NCI-H2107 (cell line): Measurements from ENCODE around the gene PARP14.
"Not testable (repeated sequence)": the region's sequence is repeated elsewhere in the genome, so short reads cannot be mapped to it uniquely, and the experiment has no call there.

Experiments
- DNase-seq: peaks from one replicate; lab custom pipeline; 2025; lab: John Stamatoyannopoulos, UW

The PARP14 gene

DNA sequence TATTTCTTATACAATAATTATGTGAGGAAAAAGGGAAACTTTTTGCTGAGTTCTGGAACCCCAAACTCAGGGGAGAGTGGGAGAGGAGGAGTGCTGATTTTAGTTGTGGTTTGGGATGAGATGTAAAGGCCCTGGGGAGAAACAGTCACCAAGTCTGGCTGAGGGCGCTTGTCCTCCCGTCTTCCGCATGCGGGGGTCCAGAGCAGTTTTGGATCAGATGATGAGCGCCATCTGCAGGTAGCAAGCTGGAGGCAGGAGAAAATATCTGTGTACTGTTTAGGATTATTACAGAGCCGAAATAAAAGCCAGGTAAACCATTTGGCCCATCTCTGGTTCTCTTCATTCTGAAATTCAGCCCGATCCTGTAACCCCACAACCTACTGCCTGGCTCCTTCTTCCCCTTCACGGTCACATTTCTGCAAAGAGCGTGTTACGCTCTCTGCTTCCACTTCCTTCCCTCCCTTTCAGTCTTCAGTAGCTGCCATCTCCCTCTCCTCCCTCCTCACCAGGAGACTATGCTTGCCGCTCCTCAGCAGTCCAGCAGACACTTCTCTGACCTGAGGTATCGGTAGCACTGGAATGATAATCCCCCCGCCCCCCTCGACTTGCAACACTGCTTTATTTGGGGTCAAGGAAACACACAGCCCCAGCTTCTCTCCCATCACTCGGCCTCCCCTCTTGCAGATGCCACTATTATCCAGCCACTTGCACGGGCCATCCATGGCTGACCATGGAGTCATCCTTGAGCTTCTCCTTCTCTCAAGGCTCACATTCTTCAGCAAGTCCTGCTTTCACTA, 1.4 kb upstream of the PARP14 start:
- peak; percentile 68 for DNase-seq

DNA sequence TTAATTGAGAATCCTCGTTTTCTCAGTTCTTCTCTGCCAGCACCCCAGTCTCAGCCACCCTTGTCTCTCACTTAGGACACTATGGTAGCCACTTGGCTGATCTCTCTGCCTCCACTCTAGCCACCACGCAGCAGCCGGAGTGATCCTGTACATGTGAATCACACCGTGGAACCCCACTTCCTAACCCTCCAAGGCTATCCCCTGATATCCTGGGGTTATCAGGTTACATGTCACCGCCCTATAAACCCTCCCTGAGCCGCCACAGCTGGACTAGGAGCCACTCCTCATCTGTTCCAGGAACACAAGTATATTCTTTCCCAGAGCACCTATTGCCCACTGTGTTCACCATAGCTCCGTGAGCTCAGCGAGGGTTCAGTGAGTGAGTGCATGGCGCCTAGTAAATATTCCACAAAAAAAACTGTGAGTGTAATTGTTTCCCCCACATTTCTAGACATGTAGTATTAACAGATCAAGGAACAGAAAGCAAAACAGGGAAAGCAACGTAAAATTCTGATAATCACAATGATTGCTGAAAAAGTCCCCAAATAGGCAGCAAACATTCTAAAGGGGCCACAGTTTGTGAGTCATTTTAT, 661 bp upstream of the PARP14 start:
- peak; percentile 34 for DNase-seq

DNA sequence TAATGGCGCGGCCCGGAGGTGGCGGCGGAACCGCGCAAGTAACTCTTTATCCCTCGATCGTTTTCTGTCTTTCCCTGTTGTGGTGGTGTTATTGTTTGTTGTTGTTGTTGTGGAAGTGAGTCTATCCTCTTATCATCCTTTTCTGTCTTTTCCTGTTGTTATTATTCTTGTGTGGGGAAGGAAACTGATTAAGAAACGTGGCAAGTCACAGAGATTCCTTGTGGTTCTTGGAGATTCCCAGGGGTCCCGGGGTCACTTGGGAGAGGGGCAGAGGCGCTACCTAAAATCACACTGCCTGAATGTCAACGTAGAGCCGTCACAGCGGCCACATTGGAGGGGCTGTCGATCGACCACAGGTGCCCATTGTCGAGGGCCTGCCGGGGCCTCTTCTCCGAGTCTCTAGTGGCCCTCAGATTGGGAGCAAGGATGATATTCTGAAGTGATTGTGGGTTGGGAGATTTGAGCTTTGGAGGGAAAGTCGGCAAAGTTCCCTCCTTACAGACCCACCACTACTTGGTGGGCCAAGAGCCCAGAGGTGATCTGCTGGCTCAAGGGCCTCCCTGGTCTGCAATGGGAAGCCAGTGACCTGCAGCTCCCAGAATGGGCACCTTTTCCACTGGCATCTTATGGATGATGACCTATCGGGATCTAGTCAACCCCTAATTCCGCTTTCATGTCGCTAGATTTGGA, 790 bp downstream of the PARP14 start:
- DNase-seq = no peak

DNA sequence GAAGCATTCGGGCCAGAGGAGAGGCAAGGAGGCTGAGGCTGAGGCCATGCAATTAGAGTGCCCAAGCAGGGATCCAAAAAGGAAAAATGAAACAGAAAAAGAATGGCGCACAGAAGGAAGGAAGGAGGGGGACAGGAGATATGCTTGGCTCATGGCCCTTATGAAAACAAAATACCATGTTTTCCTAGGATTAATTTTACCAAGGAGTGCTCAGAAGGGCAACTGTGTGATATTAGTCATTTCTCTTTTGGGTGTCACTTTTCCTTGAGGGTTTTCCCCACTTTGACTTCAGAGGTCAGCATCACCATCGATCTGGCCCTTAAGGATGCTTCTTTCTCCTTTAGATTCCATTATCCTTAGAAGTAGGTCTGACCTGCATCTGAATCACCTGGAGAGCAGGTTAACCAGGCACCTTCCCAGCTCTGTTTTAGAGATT, 1.4 kb downstream of the PARP14 start:
- no peak for DNase-seq

DNA sequence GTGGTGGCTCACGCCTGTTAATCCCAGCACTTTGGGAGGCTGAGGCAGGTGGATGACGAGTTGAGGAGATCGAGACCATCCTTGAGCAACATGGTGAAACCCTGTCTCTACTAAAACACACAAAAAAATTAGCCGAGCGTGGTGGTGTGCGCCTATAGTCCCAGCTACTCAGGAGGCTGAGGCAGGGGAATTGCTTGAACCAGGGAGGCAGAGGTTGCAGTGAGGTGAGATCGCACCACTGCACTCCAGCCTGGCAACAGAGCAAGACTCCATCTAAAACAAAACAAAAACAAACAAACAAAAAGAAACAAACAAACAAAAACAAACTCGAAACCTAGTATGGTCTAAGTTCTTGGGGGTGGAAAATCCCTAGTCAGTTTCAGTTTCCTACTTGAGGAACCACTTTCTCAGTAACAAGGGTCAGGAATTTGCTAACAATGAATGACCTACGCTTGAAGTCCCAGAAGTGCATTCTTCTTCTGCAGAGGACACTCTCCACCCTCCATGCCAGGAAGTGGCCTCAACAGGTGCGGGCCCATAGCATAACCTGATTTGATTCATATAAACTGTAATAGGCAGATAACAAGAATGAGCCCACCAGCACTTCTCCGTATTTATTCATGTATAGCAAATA, 2.3 kb downstream of the PARP14 start:
- not testable (repeated sequence) for DNase-seq

DNA sequence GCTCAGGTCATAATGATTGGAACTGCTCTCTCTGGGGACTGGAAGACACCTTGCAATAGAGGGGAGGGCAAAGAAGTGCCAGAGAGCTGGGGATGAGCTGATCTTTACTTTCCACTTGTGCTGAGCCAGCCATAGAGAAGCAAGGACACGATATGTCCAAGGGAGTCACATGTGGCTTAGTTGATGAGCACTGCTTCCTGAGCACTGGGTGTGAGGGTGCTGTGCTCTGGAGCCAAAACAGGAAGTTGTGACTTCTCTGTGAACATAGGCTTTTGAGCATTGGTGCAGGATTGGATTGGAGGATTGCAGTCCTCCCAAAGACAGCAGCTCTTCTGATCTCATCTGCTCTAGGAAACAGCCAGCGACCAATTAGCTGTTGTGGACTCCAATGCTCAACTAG, 6.7 kb downstream of the PARP14 start:
- no peak for DNase-seq

DNA sequence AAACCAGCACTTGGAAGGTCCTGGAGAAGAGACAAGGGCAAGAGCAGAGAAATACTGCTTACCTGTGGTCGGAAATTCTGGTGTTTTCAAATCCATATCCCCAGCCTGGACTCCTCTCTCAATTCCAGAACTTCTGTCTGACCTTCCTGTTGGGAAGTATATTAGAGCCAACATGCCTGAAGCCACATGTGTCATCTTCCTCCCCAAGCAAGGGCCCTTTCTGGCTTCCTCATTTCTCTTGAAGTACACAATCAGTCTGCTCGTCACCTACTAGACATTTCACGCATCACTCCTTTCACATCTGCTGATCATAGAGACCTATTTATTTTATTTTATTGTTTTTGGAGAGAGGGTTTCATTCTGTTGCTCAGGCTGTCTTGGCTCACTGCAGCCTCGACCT, 8.4 kb downstream of the PARP14 start:
- no peak for DNase-seq

DNA sequence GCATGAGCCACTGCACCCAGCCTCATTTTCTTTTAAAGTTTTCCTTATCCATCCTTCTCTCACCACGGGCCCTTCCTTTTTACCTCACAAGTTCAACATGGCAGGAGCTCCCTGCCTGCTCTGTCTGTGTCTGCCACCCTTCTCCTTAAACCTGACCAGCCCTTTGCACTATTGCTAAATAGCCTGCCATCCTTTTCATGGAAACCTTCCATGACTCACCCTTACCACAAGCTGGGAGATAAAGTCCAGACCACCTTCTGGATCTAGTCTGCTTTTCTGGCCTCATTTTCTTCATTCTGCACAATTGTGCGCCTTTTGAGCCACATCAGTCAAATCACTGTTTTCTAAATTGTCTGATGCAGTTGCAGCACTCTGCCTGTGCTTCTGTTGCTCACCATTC, 8.9 kb downstream of the PARP14 start:
- DNase-seq = no peak

DNA sequence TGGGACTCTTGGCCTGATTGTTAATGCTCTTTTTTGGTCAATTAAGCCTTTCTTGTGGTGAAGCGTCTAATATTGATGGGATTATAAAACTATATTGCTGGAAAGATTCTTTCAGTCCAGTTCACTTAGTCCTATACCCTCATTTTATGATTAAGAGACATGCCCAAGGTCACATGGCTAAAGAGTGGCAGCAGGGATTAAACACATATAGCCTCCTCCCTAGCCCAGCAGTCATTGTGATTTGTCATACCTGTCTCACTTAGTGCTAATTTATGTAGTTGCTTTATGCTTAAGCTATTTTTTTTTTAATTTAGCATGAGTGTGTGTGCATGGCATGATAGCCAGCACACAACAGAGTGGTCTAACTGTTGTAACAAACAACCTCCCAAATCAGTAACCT, 9.5 kb downstream of the PARP14 start:
- no peak for DNase-seq

DNA sequence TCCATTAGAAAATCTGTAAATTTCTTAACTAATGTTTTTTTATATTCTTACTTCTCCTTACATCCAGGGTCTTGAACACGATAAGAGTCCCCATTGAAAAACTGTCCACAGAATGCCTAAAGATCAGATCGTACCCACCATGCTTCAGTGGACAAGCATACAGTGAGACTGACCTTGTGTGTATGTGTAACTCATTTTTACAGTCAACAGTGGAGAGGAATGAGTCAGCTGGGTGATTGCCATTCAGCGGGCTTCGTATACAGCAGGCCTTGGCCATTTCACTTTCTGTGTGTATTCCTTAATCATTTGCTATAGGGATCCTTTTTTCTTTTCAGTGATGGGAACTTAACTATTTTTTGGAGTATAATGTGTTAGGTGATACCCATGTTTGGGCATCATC, 10.6 kb downstream of the PARP14 start:
- DNase-seq = no peak

DNA sequence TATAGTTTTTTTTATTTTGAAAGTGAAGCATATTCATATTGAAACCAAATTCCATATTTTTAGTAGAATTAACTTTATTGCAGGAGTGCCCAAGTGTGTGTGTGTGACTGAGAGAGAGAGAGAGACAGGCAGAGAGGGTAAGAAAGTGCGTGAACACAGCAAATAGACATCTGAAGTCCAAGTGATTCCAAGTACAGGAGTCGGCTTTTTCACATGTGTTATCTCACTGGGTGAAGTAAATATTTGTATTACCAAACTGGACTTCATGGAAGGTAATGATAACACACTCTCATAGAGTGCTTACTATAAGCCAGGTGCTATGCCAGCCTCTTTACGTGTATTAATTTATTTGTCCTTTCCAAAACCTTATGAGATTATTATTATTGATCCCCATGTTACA, 12.0 kb downstream of the PARP14 start:
- no peak for DNase-seq

DNA sequence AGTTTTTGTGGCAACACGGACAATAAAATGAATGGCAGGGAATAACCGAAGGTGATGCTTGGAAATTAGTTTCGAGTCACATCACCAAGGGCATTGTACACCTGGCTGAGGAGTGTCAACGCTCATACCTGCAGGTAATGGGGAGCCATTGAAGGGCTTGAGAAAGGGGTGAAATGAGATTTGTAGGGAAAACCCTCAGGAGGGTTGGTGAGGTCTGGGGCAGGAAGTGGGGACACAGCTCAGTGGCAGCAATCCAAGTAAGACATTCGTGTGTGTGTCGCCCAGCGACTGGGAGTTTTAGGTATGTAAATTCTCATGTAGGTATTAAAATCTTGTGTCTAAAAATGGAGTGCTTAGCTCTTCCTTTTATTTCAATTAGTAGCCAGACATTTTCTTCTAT, 14.3 kb downstream of the PARP14 start:
- no peak for DNase-seq

DNA sequence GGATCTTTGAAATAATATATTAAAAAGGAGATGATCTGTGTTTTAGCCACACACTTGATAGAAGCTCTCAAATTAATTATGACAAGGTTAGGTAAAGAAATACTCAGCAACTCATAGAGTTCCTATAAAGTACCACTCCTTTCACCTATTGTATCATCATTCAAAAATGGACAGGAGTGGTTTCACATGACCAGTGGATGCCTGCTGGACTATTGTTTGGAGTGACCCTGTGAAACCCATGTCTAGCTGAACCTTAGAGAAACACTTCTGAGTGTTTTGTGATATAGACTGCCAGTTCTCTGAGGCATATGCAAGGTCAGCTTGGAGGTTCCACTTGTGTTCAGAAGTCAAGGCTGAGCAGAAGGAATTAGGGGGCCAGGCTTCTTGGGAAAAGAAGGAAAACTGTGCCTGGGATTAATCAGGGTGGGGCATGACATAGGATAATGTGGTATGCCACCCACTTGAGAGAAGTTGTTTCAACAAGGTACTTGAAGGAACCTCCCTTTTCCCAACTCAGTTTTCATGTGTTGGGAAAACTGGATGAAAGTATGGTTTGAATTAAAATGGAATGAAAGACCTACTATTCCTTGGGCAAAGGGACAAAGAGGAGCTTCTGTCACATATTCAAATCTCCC, 15.4 kb downstream of the PARP14 start:
- no peak for DNase-seq

DNA sequence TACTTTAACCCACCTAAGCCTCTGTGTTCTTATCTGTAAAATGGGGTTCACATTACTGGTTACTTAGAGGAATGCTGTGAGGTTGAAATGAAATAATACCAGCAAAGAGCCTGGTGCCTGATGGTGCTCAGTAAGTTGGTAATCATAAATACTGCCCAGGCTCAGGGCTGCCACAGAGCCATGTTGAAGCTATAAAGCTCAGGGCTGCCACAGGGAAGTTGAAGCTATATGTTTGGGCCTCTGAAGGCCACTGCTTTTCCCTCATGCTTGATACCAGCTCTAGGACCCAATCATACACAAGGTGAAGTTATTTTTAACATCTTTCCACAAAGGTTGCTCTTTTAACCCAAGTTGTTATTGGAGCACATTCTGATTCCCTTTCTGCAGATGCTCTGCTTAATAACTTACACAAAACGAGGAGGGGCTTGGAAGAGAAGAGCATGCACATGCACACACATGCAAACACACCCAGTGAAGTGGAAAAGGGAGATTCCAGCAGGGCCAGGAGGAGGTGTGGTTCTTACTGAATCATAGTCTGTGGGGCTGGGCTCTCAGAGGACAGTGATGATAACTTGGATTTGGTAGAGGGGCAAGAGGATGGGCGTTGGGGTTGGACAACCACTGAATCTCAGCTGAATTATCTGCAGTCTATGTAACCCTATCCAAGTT, 17.4 kb downstream of the PARP14 start:
- DNase-seq = no peak

DNA sequence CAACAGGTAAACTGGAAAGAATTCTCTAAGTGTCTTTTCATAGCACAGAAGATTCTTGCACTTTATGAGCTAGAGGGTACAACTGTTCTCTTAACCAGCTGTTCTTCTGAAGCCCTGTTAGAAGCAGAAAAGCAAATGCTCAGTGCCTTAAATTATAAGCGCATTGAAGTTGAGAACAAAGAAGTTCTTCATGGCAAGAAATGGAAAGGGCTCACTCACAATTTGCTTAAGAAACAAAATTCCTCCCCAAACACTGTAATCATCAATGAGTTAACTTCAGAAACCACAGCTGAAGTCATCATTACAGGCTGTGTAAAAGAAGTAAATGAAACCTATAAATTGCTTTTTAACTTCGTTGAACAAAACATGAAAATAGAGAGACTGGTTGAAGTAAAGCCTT, 19.6 kb downstream of the PARP14 start:
- DNase-seq = no peak

DNA sequence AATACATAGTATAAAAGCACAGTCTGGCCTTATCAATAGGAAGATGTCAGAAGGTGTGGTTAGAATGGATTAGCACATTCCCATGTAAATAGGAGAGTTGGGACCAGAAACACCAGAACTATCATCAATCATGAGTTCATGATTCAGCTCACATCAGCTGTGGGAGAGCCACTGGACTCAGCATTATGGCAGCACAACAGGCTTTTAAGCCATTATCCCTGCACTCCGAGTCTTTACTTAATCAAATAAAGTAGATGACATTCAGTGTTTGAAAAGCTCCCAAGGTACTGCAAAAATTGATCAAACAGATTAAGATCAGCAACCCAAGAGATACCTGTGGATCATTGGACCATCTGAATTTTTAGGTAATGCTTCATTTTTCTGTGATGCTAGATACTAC, 24.7 kb downstream of the PARP14 start:
- no peak for DNase-seq

DNA sequence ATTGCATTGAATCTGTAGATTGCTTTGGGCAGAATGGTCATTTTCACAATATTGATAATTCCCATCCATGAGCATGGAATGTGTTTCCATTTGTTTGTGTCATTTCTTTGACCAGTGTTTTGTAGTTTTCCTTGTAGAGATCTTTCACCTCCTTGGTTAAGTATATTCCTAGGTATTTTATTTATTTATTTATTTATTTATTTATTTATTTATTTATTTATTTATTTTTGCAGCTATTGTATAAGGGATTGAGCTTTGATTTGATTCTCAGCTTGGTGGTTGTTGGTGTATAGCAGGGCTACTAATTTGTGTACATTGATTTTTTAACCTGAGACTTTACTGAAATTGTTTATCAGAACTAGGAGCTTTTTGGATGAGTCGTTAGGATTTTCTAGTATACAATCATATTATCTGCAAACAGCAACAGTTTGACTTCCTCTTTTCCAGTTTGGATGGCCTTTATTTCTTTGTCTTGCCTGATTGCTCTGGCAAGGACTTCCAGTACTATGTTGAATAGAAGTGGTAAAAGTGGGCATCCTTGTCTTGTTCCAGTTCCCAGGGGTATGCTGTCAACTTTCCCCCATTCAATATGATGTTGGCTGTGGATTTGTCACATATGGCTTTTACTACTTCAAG, 30.1 kb downstream of the PARP14 start:
- DNase-seq = not testable (repeated sequence)

DNA sequence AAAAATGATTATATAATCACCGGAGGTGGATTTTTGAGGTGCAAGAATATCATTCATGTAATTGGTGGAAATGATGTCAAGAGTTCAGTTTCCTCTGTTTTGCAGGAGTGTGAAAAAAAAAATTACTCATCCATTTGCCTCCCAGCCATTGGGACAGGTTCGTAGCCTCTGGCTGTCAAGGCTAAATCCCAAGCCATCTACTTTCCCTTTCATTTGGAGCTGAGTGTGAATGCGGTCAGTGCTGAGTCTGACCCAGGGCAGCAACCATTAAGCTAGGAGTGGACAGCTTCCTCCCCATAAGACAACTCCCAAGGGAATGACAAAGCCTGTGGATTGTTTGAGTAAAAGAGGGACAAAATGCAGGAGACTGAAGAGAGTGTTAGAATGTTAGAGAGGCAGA, 33.6 kb downstream of the PARP14 start:
- no peak for DNase-seq

DNA sequence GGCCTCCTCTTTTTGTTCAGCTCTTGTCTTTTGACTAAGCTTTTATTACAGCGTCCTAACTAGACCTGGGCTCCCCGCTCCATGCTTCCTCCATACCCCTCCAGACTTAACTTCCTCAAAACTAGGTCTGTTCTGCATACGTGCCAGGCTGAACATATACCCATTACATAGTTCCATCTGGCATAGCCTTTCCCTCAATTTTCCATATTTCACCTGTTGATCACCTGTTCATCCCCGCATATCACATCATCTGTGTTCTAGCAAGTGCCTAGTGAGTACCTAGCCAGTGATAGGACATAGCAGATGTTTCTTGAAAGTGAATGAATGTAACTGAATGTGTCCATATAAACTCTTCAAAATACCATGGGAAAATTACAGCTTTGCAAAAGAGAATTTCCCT, 36.0 kb downstream of the PARP14 start:
- no peak for DNase-seq

DNA sequence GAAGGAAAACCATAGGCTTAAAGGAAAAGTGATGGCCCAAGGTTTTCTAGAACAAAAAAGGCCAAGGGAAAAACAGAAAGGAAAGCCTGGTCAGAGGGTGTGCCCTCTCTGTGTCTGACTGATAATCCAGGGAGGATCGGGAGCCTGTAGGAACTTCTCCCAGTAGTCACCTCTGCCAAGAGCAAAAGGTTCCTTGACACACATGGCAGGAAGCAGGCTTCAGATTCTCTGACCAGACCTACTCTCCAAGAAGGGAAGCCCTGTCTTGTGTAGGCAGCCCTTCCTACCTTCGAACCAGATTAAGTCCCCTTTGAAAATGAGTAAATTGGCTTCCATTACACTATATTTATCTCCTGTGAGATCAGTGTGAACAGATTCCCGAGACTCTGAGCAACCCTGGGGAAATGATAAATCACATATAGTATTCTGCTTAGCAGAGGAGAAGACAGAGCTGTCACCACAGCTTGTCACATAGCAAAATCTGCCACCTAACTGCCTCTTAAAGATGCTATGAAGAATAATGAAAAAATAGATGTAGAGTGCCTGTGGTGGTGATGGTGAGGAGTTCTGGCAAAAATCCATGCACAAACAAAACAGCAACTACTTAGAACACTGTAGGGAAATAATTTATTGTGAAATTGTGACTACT, 38.8 kb downstream of the PARP14 start:
- no peak for DNase-seq

DNA sequence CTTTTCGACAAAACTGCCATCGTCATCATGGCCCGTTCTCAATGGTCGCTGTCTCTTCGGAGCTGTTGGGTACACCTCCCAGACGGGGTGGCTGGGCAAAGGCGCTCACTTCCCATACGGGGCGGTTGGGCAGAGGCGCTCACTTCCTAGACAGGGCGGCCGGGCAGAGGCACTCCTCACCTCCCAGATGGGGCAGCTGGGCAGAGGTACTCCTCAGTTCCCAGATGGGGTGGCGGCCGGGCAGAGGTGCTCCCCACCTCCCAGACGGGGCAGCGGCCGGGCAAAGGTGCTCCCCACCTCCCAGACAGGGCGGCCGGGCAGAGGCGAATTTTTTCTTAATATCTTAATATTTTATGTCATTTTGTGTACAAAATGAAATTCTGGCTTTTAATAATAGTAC, 44.5 kb downstream of the PARP14 start:
- DNase-seq = no peak
